ENCODE results near the gene IFI16.
A peak's percentile ranks its signal among the peaks of the same experiment; 100 is the strongest.

The IFI16 gene

GRCh38 chr1:159009704-159010361 lies at the start of gene IFI16:
Gene IFI16 (plus strand): TSS chr1:159009907. CDS start chr1:159014681, 4,774 bp downstream.
- peak; percentile 66 to 71 for ATAC-seq (replicated peaks)
- Mint-ChIP-seq H3K4me3 (peak within 1 kb of the TSS; percentile 89), H3K27ac (peak within 1 kb of the TSS; percentile 95), H3K27me3 (no peaks in the 10 kb centered on the region), H3K4me1 (peaks cover 44 to 71% of the 10 kb centered on the region in 2 donors), H3K9me3 (no peaks in the 10 kb centered on the region), H3K36me3 (peaks cover 21 to 33% of the 10 kb centered on the region in 2 donors)
- peak; percentile 35 for DNase-seq

- H3K36me3 Mint-ChIP-seq, result no peaks in the 10 kb centered on the region
- DNase-seq (no peak), ATAC-seq (replicated peaks) (no peak)
- H3K9me3 Mint-ChIP-seq, result no peaks in the 10 kb centered on the region
- no peaks in the 10 kb centered on the region for H3K4me1 Mint-ChIP-seq
- peaks cover 34 to 42% of the 10 kb centered on the region in 2 donors for H3K27me3 Mint-ChIP-seq
- no peak overlapping the region for H3K4me3 Mint-ChIP-seq
- no peak overlapping the region for H3K27ac Mint-ChIP-seq
Observed at GRCh38 chr1:158961178-158961577, 48.5 kb upstream of the IFI16 start.

- H3K4me3 Mint-ChIP-seq, result no peak overlapping the region
- H3K27me3 Mint-ChIP-seq, result peaks cover 34 to 43% of the 10 kb centered on the region in 2 donors
- H3K27ac Mint-ChIP-seq, result no peak overlapping the region
- H3K4me1 Mint-ChIP-seq, result no peaks in the 10 kb centered on the region
- H3K9me3 Mint-ChIP-seq, result no peaks in the 10 kb centered on the region
- ATAC-seq (replicated peaks) (no peak), DNase-seq (no peak)
- no peaks in the 10 kb centered on the region for H3K36me3 Mint-ChIP-seq
Observed at GRCh38 chr1:158962983-158963382, 46.7 kb upstream of the IFI16 start.

GRCh38 chr1:158969166-158969565 lies 40.5 kb upstream of the IFI16 start:
- peaks cover 20 to 22% of the 10 kb centered on the region in 2 donors for H3K27me3 Mint-ChIP-seq
- H3K4me3 Mint-ChIP-seq, result no peak overlapping the region
- no peak for ATAC-seq (replicated peaks)
- no peaks in the 10 kb centered on the region for H3K36me3 Mint-ChIP-seq
- no peak overlapping the region for H3K27ac Mint-ChIP-seq
- peaks cover 1 to 5% of the 10 kb centered on the region in 2 donors for H3K4me1 Mint-ChIP-seq
- H3K9me3 Mint-ChIP-seq, result no peaks in the 10 kb centered on the region
- no peak for DNase-seq

GRCh38 chr1:158969855-158970254 lies 39.9 kb upstream of the IFI16 start:
- no peaks in the 10 kb centered on the region for H3K9me3 Mint-ChIP-seq
- peaks cover 1 to 5% of the 10 kb centered on the region in 2 donors for H3K4me1 Mint-ChIP-seq
- no peak overlapping the region for H3K4me3 Mint-ChIP-seq
- H3K27me3 Mint-ChIP-seq, result peaks cover 13 to 19% of the 10 kb centered on the region in 2 donors
- H3K27ac Mint-ChIP-seq, result no peak overlapping the region
- DNase-seq (no peak), ATAC-seq (replicated peaks) (no peak)
- H3K36me3 Mint-ChIP-seq, result no peaks in the 10 kb centered on the region

GRCh38 chr1:158972841-158973240 lies 36.9 kb upstream of the IFI16 start:
- DNase-seq (no peak), ATAC-seq (replicated peaks) (no peak)
- Mint-ChIP-seq H3K36me3 (no peaks in the 10 kb centered on the region), H3K27ac (no peak overlapping the region), H3K4me1 (peaks cover 1 to 5% of the 10 kb centered on the region in 2 donors), H3K4me3 (no peak overlapping the region), H3K9me3 (no peaks in the 10 kb centered on the region), H3K27me3 (peaks cover 0 to 5% of the 10 kb centered on the region in 2 donors)

- Mint-ChIP-seq H3K4me1 (peaks cover 1 to 5% of the 10 kb centered on the region in 2 donors), H3K36me3 (peaks cover 0 to 3% of the 10 kb centered on the region in 2 donors), H3K4me3 (no peak overlapping the region), H3K9me3 (peaks cover 4 to 6% of the 10 kb centered on the region in 2 donors), H3K27ac (no peak overlapping the region), H3K27me3 (peaks cover 0 to 8% of the 10 kb centered on the region in 2 donors)
- DNase-seq (no peak), ATAC-seq (replicated peaks) (no peak)
Observed at GRCh38 chr1:158976219-158976618, 33.5 kb upstream of the IFI16 start.

GRCh38 chr1:158978730-158979129 lies 31.0 kb upstream of the IFI16 start:
- no peak overlapping the region for H3K27ac Mint-ChIP-seq
- no peaks in the 10 kb centered on the region for H3K4me1 Mint-ChIP-seq
- no peak overlapping the region for H3K4me3 Mint-ChIP-seq
- ATAC-seq (replicated peaks) (no peak), DNase-seq (no peak)
- H3K9me3 Mint-ChIP-seq, result peaks cover 18 to 19% of the 10 kb centered on the region in 2 donors
- H3K36me3 Mint-ChIP-seq, result peaks cover 4 to 6% of the 10 kb centered on the region in 2 donors
- H3K27me3 Mint-ChIP-seq, result peaks cover 3 to 20% of the 10 kb centered on the region in 2 donors

- Mint-ChIP-seq H3K36me3 (peaks cover 4 to 8% of the 10 kb centered on the region in 2 donors), H3K27me3 (peaks cover 5 to 25% of the 10 kb centered on the region in 2 donors), H3K4me3 (no peak overlapping the region), H3K4me1 (no peaks in the 10 kb centered on the region), H3K9me3 (peaks cover 18 to 19% of the 10 kb centered on the region in 2 donors), H3K27ac (no peak overlapping the region)
- DNase-seq, result no peak
- ATAC-seq (replicated peaks), result no peak
Observed at GRCh38 chr1:158979229-158979628, 30.5 kb upstream of the IFI16 start.

GRCh38 chr1:158983235-158983634 lies 26.5 kb upstream of the IFI16 start:
- no peak overlapping the region for H3K4me3 Mint-ChIP-seq
- no peaks in the 10 kb centered on the region for H3K4me1 Mint-ChIP-seq
- no peak overlapping the region for H3K27ac Mint-ChIP-seq
- H3K27me3 Mint-ChIP-seq, result peaks cover 22 to 40% of the 10 kb centered on the region in 2 donors
- H3K9me3 Mint-ChIP-seq, result peaks cover 22 to 25% of the 10 kb centered on the region in 2 donors
- DNase-seq (no peak), ATAC-seq (replicated peaks) (no peak)
- H3K36me3 Mint-ChIP-seq, result peaks cover 11 to 14% of the 10 kb centered on the region in 2 donors

GRCh38 chr1:158984386-158984785 lies 25.3 kb upstream of the IFI16 start:
- peaks cover 22 to 25% of the 10 kb centered on the region in 2 donors for H3K9me3 Mint-ChIP-seq
- ATAC-seq (replicated peaks) (no peak), DNase-seq (no peak)
- H3K36me3 Mint-ChIP-seq, result peaks cover 11 to 14% of the 10 kb centered on the region in 2 donors
- H3K27me3 Mint-ChIP-seq, result peaks cover 27 to 37% of the 10 kb centered on the region in 2 donors
- no peak overlapping the region for H3K4me3 Mint-ChIP-seq
- no peaks in the 10 kb centered on the region for H3K4me1 Mint-ChIP-seq
- no peak overlapping the region for H3K27ac Mint-ChIP-seq

- Mint-ChIP-seq H3K36me3 (peaks cover 14 to 15% of the 10 kb centered on the region in 2 donors), H3K4me3 (no peak overlapping the region), H3K27ac (no peak overlapping the region), H3K9me3 (peaks cover 18 to 25% of the 10 kb centered on the region in 2 donors), H3K27me3 (peaks cover 18 to 20% of the 10 kb centered on the region in 2 donors), H3K4me1 (no peaks in the 10 kb centered on the region)
- ATAC-seq (replicated peaks) (no peak), DNase-seq (no peak)
Observed at GRCh38 chr1:158989424-158989823, 20.3 kb upstream of the IFI16 start.

- H3K27ac Mint-ChIP-seq, result no peak overlapping the region
- peaks cover 7 to 17% of the 10 kb centered on the region in 2 donors for H3K36me3 Mint-ChIP-seq
- H3K4me3 Mint-ChIP-seq, result no peak overlapping the region
- H3K4me1 Mint-ChIP-seq, result peaks cover 0 to 5% of the 10 kb centered on the region in 2 donors
- ATAC-seq (replicated peaks), result no peak
- H3K27me3 Mint-ChIP-seq, result peaks cover 6 to 8% of the 10 kb centered on the region in 2 donors
- H3K9me3 Mint-ChIP-seq, result peaks cover 15 to 21% of the 10 kb centered on the region in 2 donors
- no peak for DNase-seq
Observed at GRCh38 chr1:158992787-158993312, 16.9 kb upstream of the IFI16 start.

GRCh38 chr1:158996998-158997397 lies 12.7 kb upstream of the IFI16 start:
- peaks cover 8 to 14% of the 10 kb centered on the region in 2 donors for H3K9me3 Mint-ChIP-seq
- no peak for DNase-seq
- H3K27me3 Mint-ChIP-seq, result no peaks in the 10 kb centered on the region
- H3K27ac Mint-ChIP-seq, result no peak overlapping the region
- no peak overlapping the region for H3K4me3 Mint-ChIP-seq
- no peak for ATAC-seq (replicated peaks)
- H3K36me3 Mint-ChIP-seq, result peaks cover 2 to 17% of the 10 kb centered on the region in 2 donors
- peaks cover 6 to 12% of the 10 kb centered on the region in 2 donors for H3K4me1 Mint-ChIP-seq
